ENCODE measurements around the gene GALNT18.

Gene GALNT18

GRCh38 chr11:11563200-11563975 lies 58.4 kb downstream of the GALNT18 start:
- FAIRE-seq: no peak

- no peak for FAIRE-seq
Observed at GRCh38 chr11:11561991-11562390, 59.8 kb downstream of the GALNT18 start.

- no peak for FAIRE-seq
Observed at GRCh38 chr11:11558826-11559225, 63.0 kb downstream of the GALNT18 start.

- no peak for FAIRE-seq
Observed at GRCh38 chr11:11558396-11558795, 63.4 kb downstream of the GALNT18 start.

- no peak for FAIRE-seq
Observed at GRCh38 chr11:11555208-11555607, 66.6 kb downstream of the GALNT18 start.

GRCh38 chr11:11553573-11553972 lies 68.2 kb downstream of the GALNT18 start:
- FAIRE-seq: no peak

GRCh38 chr11:11552529-11553087 lies 69.2 kb downstream of the GALNT18 start:
- no peak for FAIRE-seq

- FAIRE-seq: no peak
Observed at GRCh38 chr11:11550534-11550933, 71.3 kb downstream of the GALNT18 start.

- no peak for FAIRE-seq
Observed at GRCh38 chr11:11545285-11546275, 76.2 kb downstream of the GALNT18 start.

GRCh38 chr11:11543656-11544055 lies 78.1 kb downstream of the GALNT18 start:
- no peak for FAIRE-seq

- FAIRE-seq: no peak
Observed at GRCh38 chr11:11540157-11540556, 81.6 kb downstream of the GALNT18 start.

GRCh38 chr11:11538277-11538960 lies 83.4 kb downstream of the GALNT18 start:
- FAIRE-seq: no peak

GRCh38 chr11:11537871-11538270 lies 83.9 kb downstream of the GALNT18 start:
- FAIRE-seq: no peak

GRCh38 chr11:11537372-11537771 lies 84.4 kb downstream of the GALNT18 start:
- no peak for FAIRE-seq

- FAIRE-seq: no peak
Observed at GRCh38 chr11:11536650-11537049, 85.2 kb downstream of the GALNT18 start.

GRCh38 chr11:11535611-11536010 lies 86.2 kb downstream of the GALNT18 start:
- FAIRE-seq: no peak

- no peak for FAIRE-seq
Observed at GRCh38 chr11:11534981-11535380, 86.8 kb downstream of the GALNT18 start.

- FAIRE-seq: no peak
Observed at GRCh38 chr11:11533751-11534150, 88.1 kb downstream of the GALNT18 start.

- FAIRE-seq: no peak
Observed at GRCh38 chr11:11533057-11533456, 88.7 kb downstream of the GALNT18 start.

GRCh38 chr11:11532574-11532973 lies 89.2 kb downstream of the GALNT18 start:
- FAIRE-seq: no peak

- no peak for FAIRE-seq
Observed at GRCh38 chr11:11531131-11531908, 90.5 kb downstream of the GALNT18 start.

GRCh38 chr11:11528986-11529385 lies 92.8 kb downstream of the GALNT18 start:
- FAIRE-seq: no peak

Data from endometrium (tissue), 2 donors.